Peyer's patch (tissue), 4 donors: ENCODE data around the gene SUV39H1. TPM values are rescaled to one million over a fixed set of nuclear protein-coding genes. Genes with fewer than 3 reads are reported as not detected.
"Not testable (repeated sequence)": the region's sequence is repeated elsewhere in the genome, so short reads cannot be mapped to it uniquely, and the experiment has no call there.

Source experiments
- DNase-seq, 3 donors: peaks; one replicate each; pipeline ENCODE4 v3.0.0-alpha.2; 2017 to 2019
- H3K27ac ChIP-seq, 4 donors: fragments of 200-600 bp; sonication (generic); one replicate each; pipeline ENCODE4 v1.5.1; 2016 to 2019
- H3K27me3 ChIP-seq, 2 donors: fragments of 200-600 bp; sonication (generic); one replicate each; pipeline ENCODE4 v1.5.1; 2019
- H3K36me3 ChIP-seq, 3 donors: fragments of 200-600 bp; sonication (generic); one replicate each; pipeline ENCODE4 v1.5.1; 2016 to 2019
- H3K4me1 ChIP-seq, 4 donors: fragments of 200-600 bp; sonication (generic); one replicate each; pipeline ENCODE4 v1.5.1; 2016 to 2019
- H3K4me3 ChIP-seq, 4 donors: fragments of 200-600 bp; sonication (generic); 1 replicate in 3 of 4; 2 replicates in 1 of 4; pipeline ENCODE4 v1.5.1; 2016 to 2019; ENCODE audit warnings: mild to moderate bottlenecking in 1 of 4
- H3K9me3 ChIP-seq, 4 donors: fragments of 200-600 bp; sonication (generic); one replicate each; pipeline ENCODE4 v1.5.1; 2016 to 2019; ENCODE audit warnings: mild to moderate bottlenecking in 1 of 4
- POLR2A ChIP-seq, 2 donors: fragments of 450-650 bp; IDR thresholded peaks; one replicate each; pipeline ENCODE4 v1.5.1; 2017; ENCODE audit warnings: antibody characterized with exemption in 2 of 2, mild to moderate bottlenecking in 2 of 2, moderate library complexity in 2 of 2
- total RNA-seq, 4 donors: library from RNA; depleted of rRNA; stranded (reverse); fragments of >200 nt; gene quantifications; one replicate each; pipeline ENCODE4 v1.1.0, GENCODE V29; 2016
- TF ChIP-seq, protein P1 (sequence below), 6 experiments: fragments of 450-650 bp in 4 of 6; fragments of 200-600 bp in 2 of 6; sonication (generic) in 1 of 6; IDR thresholded peaks; one replicate each; pipeline ENCODE4 v1.5.1; 2017 to 2019; ENCODE audit warnings: antibody characterized with exemption in 6 of 6, mild to moderate bottlenecking in 3 of 6, moderate library complexity in 1 of 6

SUV39H1 gene
- total RNA-seq, 4 donors from 2014 or later, result 2.5 to 7.4 (median 4.2) TPM

DNA sequence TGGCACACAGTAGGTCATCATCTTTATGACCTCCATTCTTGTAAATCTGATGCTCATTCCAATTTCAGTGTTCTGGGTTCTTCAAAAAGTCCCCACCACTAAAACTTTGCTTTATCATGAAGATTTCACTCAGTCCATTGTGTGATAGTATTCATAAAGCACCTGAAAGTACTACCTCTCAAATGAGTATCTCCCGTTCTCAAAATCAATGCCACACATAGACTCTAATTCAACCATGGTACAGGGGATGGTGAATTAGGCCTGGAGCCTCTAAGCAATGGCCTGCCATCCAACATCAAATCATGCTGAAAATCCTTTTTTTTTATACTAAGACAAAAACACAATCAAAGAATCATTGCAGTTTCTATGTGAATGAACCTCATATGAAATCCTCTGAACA is 32.4 kb upstream of the SUV39H1 start:
- no peaks in the 10 kb centered on the region for H3K36me3 ChIP-seq
- no peaks in the 10 kb centered on the region for H3K27me3 ChIP-seq
- DNase-seq, result no peak
- H3K4me1 ChIP-seq, result no peaks in the 10 kb centered on the region
- no peak overlapping the region for H3K27ac ChIP-seq
- no peak for TF ChIP-seq POLR2A (IDR thresholded peaks at IDR 0.05)
- TF ChIP-seq, protein P1, sequence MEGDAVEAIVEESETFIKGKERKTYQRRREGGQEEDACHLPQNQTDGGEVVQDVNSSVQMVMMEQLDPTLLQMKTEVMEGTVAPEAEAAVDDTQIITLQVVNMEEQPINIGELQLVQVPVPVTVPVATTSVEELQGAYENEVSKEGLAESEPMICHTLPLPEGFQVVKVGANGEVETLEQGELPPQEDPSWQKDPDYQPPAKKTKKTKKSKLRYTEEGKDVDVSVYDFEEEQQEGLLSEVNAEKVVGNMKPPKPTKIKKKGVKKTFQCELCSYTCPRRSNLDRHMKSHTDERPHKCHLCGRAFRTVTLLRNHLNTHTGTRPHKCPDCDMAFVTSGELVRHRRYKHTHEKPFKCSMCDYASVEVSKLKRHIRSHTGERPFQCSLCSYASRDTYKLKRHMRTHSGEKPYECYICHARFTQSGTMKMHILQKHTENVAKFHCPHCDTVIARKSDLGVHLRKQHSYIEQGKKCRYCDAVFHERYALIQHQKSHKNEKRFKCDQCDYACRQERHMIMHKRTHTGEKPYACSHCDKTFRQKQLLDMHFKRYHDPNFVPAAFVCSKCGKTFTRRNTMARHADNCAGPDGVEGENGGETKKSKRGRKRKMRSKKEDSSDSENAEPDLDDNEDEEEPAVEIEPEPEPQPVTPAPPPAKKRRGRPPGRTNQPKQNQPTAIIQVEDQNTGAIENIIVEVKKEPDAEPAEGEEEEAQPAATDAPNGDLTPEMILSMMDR (IDR thresholded peaks at IDR 0.05), result no peak
- no peaks in the 10 kb centered on the region for H3K9me3 ChIP-seq
- no peak overlapping the region for H3K4me3 ChIP-seq

DNA sequence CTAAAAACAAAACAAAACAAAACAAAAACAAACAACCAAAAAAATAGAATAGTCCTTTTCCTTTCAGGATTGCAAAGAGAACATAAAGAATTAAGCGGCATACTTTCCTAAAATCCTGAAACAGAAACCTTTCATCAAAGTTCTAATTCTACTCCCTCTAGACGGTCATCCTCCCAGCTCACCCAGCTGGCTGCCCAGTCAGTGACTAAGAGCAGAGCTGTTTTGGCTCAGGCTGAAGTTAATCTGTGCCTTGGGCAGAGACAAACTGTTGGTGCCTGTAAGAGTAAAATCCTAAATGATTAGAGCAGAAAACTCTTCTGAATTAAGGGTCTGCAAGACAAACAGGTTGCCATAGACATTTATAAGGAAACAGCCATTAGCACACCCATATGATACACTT is 30.5 kb upstream of the SUV39H1 start:
- Histone ChIP-seq H3K36me3 (no peaks in the 10 kb centered on the region), H3K9me3 (no peaks in the 10 kb centered on the region), H3K27ac (no peak overlapping the region), H3K4me1 (no peaks in the 10 kb centered on the region), H3K4me3 (no peak overlapping the region), H3K27me3 (no peaks in the 10 kb centered on the region)
- TF ChIP-seq POLR2A (IDR thresholded peaks at IDR 0.05), result no peak
- TF ChIP-seq, protein P1 (IDR thresholded peaks at IDR 0.05), result no peak
- no peak for DNase-seq

DNA sequence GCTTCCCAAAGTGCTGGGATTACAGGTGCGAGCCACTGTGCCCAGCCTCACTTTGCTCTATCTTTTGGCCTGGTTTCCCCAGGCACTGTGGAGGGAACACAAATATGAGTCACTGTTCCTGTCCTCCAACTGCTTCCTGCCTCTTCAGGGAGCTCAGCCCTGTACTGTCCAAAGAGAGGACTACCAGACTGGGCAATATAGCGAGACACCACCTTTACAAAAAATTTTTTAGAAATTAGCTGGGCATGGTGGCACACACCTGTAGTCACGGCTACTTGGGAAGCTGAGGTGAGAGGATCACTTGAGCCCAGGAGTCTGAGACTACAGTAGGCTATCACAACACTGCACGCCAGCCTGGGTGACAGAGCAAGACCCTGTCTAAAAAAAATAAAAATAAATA is 29.9 kb upstream of the SUV39H1 start:
- no peaks in the 10 kb centered on the region for H3K4me1 ChIP-seq
- TF ChIP-seq, protein P1 (IDR thresholded peaks at IDR 0.05), result no peak
- TF ChIP-seq POLR2A (IDR thresholded peaks at IDR 0.05), result no peak
- H3K36me3 ChIP-seq, result no peaks in the 10 kb centered on the region
- DNase-seq, result no peak
- no peaks in the 10 kb centered on the region for H3K27me3 ChIP-seq
- H3K4me3 ChIP-seq, result no peak overlapping the region
- no peaks in the 10 kb centered on the region for H3K9me3 ChIP-seq
- H3K27ac ChIP-seq, result no peak overlapping the region

DNA sequence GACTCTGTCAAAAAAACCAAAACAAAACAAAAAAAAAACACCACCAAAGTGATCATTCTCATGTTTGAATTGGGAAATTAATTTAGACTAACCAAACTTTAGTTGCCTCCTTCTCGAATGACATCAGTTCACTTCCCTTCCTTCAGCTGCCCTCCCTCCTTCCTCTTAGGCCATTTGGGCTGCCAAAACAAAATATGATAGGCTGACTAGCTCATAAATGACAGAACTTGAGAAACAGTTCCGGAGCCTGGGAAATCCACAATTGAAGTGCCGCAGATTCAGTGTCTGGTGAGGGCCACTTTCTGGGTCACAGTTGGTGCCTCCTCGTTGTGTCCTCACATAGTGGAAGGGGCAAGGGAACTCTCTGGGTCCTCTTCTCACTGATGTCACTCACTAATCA is 29.0 kb upstream of the SUV39H1 start:
- H3K36me3 ChIP-seq, result no peaks in the 10 kb centered on the region
- no peak for DNase-seq
- no peaks in the 10 kb centered on the region for H3K4me1 ChIP-seq
- no peaks in the 10 kb centered on the region for H3K27me3 ChIP-seq
- no peaks in the 10 kb centered on the region for H3K9me3 ChIP-seq
- no peak overlapping the region for H3K27ac ChIP-seq
- no peak for TF ChIP-seq POLR2A (IDR thresholded peaks at IDR 0.05)
- TF ChIP-seq, protein P1 (IDR thresholded peaks at IDR 0.05), result no peak
- no peak overlapping the region for H3K4me3 ChIP-seq

DNA sequence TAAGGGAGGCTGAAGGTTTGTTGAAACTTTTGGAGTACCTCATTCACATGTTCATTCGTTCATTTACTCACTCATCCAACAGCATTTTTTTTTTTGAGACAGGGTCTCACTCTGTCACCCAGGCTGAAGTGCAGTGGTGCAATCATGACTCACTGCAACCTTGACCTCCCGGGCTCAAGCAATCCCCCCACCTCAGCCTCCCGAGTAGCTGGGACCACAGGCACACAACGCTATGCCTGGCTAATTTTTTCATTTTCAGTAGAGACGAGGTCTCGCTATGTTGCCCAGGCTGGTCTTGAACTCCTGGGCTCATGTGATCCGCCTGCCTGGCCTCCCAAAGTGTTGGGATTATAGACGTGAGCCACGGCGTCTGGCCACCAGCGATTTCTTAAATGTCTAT is 28.3 kb upstream of the SUV39H1 start:
- not testable (repeated sequence) for H3K36me3 ChIP-seq, H3K27me3 ChIP-seq, H3K4me3 ChIP-seq, H3K4me1 ChIP-seq, DNase-seq, H3K27ac ChIP-seq, H3K9me3 ChIP-seq

DNA sequence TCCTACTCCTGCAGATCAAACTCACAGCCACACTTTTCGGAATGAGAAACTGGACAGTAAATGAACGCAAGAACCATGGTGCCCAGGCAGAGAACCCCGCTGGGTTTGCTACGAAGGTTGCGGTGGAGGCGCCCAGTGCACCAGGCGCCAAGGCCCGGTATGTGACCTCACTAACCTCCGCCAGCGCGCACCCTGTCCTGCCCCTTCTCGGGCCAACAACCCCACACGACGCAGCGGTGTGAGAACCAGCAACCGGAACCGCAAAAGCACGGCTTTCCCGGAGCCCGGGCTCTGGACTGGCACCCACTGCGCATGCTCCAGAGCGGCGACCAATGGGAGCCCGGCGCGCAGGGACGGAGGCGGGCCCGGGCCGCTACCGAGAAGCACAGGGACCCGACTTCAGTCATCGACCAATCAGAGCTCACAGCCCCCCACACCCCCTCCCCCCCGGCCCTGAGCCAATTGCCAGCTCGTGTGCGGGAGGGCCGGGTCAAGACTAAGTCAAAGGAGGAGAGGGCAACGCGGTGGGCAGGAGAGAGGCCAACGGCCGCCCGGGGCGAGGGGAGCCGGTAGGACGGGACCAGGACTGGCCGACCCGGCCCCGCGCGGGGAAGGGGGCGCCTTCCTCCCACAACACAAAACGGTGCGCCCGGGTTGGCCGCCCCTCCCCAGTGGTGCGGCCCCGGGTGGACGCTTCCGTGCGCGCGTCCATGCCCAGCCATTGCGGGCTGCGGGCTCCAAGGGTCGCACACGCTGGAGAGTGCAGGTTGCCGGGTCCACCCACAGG is 20.2 kb upstream of the SUV39H1 start:
- Histone ChIP-seq H3K4me1 (no peaks in the 10 kb centered on the region), H3K9me3 (no peaks in the 10 kb centered on the region), H3K4me3 (peak overlapping the region; percentile 68 to 90 (median 72)), H3K36me3 (no peaks in the 10 kb centered on the region), H3K27me3 (no peaks in the 10 kb centered on the region), H3K27ac (peak overlapping the region; percentile 84 to 96 (median 92))
- DNase-seq, result peak; percentile 86 to 95 (median 93)
- peak; percentile 72 to 82 for TF ChIP-seq POLR2A (IDR thresholded peaks at IDR 0.05)
- TF ChIP-seq, protein P1 (IDR thresholded peaks at IDR 0.05), result no peak
